ENCODE measurements around the gene AP3B1. TPM values are rescaled to one million over a fixed set of nuclear protein-coding genes. Genes with fewer than 3 reads are reported as not detected.

Gene AP3B1
- total RNA-seq, 1 experiment from 2014 or later: 41.8 TPM

- Mint-ChIP-seq H3K36me3 (ENCODE audit: insufficient read depth in 1 of 3, low read depth in 3 of 3) (peaks cover 0 to 6% (median 0%) of the 10 kb centered on the region in 3 experiments; a peak in 2 of 7 replicates), H3K4me3 (no peak overlapping the region), H3K9me3 (peaks cover 2 to 5% of the 10 kb centered on the region in 2 experiments; a peak in 4 of 5 replicates), H3K27ac (no peak overlapping the region), H3K4me1 (peaks cover 27 to 29% of the 10 kb centered on the region in 2 experiments), H3K27me3 (ENCODE audit: low read depth) (peaks cover 29% of the 10 kb centered on the region)
- Histone ChIP-seq H3K27ac (ENCODE audit: insufficient read length, low read depth, low read length) (no peak overlapping the region), H4K5ac (ENCODE audit: insufficient read length, low read depth, low read length) (no peak overlapping the region), H3K4me2 (ENCODE audit: insufficient read depth, insufficient read length, low read length) (no peak overlapping the region), H2BK15ac (ENCODE audit: low read depth, low read length) (no peak overlapping the region), H3T11ph (ENCODE audit: low read length) (no peak overlapping the region), H3K14ac (ENCODE audit: insufficient read depth, low read length) (no peak overlapping the region), H3K4ac (ENCODE audit: low read depth, low read length) (no peak overlapping the region), H2BK20ac (ENCODE audit: low read depth, low read length, poor library complexity, severe bottlenecking) (no peak overlapping the region), H2BK5ac (ENCODE audit: insufficient read length, low read length) (no peak overlapping the region), H2BK12ac (ENCODE audit: insufficient read length, low read depth, low read length) (no peak overlapping the region), H3K79me1 (ENCODE audit: insufficient read depth, low read depth, low read length, poor library complexity, severe bottlenecking) (no peaks in the 10 kb centered on the region), H3K27me3 (ENCODE audit: insufficient read depth, low read length) (no peaks in the 10 kb centered on the region), H3K9ac (ENCODE audit: extremely low read depth, insufficient read length, low read length) (no peak overlapping the region), H2AFZ (ENCODE audit: low read length) (no peak overlapping the region), H3K79me2 (ENCODE audit: insufficient read depth, low read length) (no peaks in the 10 kb centered on the region), H3K56ac (ENCODE audit: insufficient read length, low read depth, low read length) (no peak overlapping the region), H3K4me1 (ENCODE audit: insufficient read depth, low read length) (no peaks in the 10 kb centered on the region; the same call in 1 of the 2 replicates), H2AK5ac (ENCODE audit: insufficient read length, low read length) (no peak overlapping the region), H3K23me2 (ENCODE audit: insufficient read length, low read depth, low read length, poor library complexity, severe bottlenecking) (no peaks in the 10 kb centered on the region), H4K91ac (ENCODE audit: insufficient read length, low read depth, low read length) (no peak overlapping the region), H4K20me1 (ENCODE audit: control insufficient read depth, insufficient read depth, insufficient read length) (no peaks in the 10 kb centered on the region), H3K18ac (ENCODE audit: insufficient read length, low read depth, low read length) (no peak overlapping the region), H3K23ac (ENCODE audit: insufficient read length, low read depth, low read length) (no peak overlapping the region), H2BK120ac (ENCODE audit: low read depth, low read length, poor library complexity, severe bottlenecking) (no peak overlapping the region), H3K9me3 (ENCODE audit: control insufficient read depth, low read depth, low read length) (no peaks in the 10 kb centered on the region), H4K8ac (replicated peaks; ENCODE audit: insufficient read length, low read depth, low read length) (no peak overlapping the region)
- no peak for TF ChIP-seq CTCF (conservative IDR thresholded peaks at IDR 0.05)
- no peak for DNase-seq
Measured at GRCh38 chr5:78331523-78332080, 37.1 kb upstream of the AP3B1 start.

Data from H9 (cell line).